ENCODE measurements around the gene SLC19A1.
A peak's percentile ranks its signal among the peaks of the same experiment; 100 is the strongest.

SLC19A1 gene

DNA sequence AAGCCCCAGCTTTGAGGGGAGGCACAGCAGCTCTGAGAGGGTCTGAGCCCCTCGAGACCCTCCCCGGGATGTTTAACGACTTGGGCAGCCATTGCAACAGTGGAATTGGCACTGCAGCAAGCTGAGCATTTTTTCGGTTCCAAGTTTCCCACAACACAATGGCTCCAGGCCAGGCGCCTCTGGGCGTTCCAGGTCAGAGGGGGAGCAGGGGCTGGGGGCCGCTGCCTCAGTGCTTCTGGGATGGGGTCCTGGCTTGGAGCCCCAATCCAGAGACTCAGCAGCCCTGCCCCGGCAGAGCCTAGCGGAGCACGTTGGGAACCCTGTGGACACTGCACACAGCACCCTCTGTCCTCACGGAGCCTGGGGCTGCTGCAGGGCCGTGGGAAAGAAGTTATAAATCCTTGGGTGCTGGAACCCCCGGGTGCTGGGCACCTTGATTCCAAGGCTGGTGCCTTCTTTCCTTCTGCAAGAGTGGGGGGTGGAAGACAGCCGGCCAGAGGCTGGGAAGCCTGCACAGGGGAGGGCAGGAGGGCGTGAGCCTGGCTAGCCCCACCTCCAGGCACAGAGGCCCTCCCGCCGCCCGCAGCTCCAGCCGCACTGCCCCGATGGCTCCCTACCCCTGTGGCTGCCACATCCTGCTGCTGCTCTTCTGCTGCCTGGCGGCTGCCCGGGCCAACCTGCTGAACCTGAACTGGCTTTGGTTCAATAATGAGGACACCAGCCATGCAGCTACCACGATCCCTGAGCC is 87.1 kb downstream of the SLC19A1 start:
- DNase-seq (ENCODE audit: insufficient read length, low spot score) (no peak), FAIRE-seq (no peak)
- TF ChIP-seq CTCF (IDR thresholded peaks at IDR 0.05; ENCODE audit: insufficient read depth, missing control alignments) = no peak

- DNase-seq (ENCODE audit: insufficient read length, low spot score) (no peak), FAIRE-seq (no peak)
- no peak for TF ChIP-seq CTCF (IDR thresholded peaks at IDR 0.05; ENCODE audit: insufficient read depth, missing control alignments)
Measured at GRCh38 chr21:45454060-45454925, 87.9 kb downstream of the SLC19A1 start.

GRCh38 chr21:45453308-45453950 is 88.8 kb downstream of the SLC19A1 start:
- no peak for TF ChIP-seq CTCF (IDR thresholded peaks at IDR 0.05; ENCODE audit: insufficient read depth, missing control alignments)
- no peak for FAIRE-seq
- DNase-seq (ENCODE audit: insufficient read length, low spot score) = no peak

GRCh38 chr21:45452696-45453307 is 89.4 kb downstream of the SLC19A1 start:
- DNase-seq (ENCODE audit: insufficient read length, low spot score) (no peak), FAIRE-seq (peak; percentile 77)
- no peak for TF ChIP-seq CTCF (IDR thresholded peaks at IDR 0.05; ENCODE audit: insufficient read depth, missing control alignments)

DNA sequence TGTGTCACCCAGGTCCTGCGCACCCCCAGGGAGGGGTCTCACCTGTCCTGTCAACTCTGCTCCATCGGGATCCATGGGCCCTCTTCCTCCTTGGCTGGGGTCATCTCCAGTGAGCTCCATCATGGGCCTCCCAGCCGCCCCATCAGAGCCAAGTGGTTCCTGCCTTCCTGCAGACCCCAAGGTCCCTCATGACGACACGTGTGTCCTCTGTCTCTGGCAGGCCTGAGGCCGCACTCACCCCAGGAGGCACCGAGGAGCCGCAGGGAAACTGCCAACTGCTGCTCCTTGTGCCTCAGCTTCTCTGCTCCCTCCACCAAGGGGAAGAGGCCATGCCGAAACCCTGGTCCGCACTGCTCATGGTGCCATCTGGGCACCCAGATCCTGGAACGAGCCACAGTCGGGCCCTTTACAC is 90.5 kb downstream of the SLC19A1 start:
- FAIRE-seq = no peak
- DNase-seq (ENCODE audit: insufficient read length, low spot score) = no peak
- TF ChIP-seq CTCF (IDR thresholded peaks at IDR 0.05; ENCODE audit: insufficient read depth, missing control alignments) = no peak

GRCh38 chr21:45451091-45451740 is 91.0 kb downstream of the SLC19A1 start:
- no peak for DNase-seq (ENCODE audit: insufficient read length, low spot score)
- no peak for TF ChIP-seq CTCF (IDR thresholded peaks at IDR 0.05; ENCODE audit: insufficient read depth, missing control alignments)
- FAIRE-seq = no peak

Data from D721Med (cell line).